HG02852 (cell line): ENCODE data around the gene RFX2.
"Not testable (repeated sequence)": the region's sequence is repeated elsewhere in the genome, so short reads cannot be mapped to it uniquely, and the experiment has no call there.

Experiments
- ATAC-seq: cut with Tn5 transposase; IDR thresholded peaks from one replicate; pipeline ENCODE4 v1.9.1; 2021; ENCODE audit warnings: mild to moderate bottlenecking, moderate library complexity; ENCODE audit not compliant: unreplicated experiment

RFX2 gene

DNA sequence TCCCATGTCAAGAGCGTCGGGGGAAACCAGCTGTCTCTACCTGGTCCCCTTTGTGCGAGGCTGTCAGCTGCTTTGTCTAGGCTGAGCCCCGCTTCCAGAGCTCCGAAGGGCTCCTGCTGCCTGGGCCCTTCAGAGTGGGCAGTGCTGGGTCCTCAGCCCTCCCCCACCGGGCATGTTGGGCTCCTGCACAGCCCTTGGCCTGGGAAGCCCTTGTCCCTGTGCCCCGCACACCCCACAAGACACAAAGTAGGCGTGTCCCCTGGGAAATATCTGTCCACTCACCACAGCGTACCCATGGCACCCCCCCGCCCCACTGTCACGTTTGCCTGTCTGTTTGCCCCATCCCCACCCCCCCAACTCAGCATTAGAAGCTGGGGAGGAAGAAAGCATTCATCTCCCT, 92.7 kb downstream of the RFX2 start:
- no peak for ATAC-seq

DNA sequence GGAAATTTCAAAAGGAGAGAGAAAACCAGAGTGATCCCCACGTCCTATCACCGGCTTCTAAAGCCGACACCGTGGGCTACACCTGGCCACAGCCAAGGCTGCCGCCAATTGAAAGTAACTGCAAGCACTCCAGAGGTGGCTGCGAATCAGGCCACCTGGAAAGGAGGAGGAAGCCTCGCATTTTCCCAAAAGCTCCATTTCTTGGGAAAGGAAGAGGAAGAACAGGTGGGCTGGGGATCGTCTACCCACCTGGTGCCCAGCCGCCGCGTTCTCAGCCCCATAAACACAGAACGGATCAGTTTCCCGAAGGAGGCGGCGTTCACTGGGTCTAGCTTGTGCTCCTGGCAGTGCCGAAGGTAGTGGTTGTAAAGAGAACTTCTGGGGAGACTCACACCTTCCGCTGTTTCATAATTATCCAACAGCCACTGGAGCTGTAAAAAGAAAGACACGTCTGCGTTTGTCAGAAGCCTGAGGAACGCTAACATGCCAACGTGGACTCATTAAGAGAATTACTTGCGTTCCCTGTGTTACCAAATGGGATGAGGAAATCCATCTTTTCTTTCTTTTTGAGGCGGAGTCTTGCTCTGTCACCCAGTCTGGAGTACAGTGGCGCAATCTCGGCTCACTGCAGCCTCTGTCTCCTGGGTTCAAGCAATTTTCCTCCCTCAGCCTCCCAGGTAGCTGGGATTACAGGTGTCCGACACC, 94.3 kb downstream of the RFX2 start:
- ATAC-seq, result no peak

DNA sequence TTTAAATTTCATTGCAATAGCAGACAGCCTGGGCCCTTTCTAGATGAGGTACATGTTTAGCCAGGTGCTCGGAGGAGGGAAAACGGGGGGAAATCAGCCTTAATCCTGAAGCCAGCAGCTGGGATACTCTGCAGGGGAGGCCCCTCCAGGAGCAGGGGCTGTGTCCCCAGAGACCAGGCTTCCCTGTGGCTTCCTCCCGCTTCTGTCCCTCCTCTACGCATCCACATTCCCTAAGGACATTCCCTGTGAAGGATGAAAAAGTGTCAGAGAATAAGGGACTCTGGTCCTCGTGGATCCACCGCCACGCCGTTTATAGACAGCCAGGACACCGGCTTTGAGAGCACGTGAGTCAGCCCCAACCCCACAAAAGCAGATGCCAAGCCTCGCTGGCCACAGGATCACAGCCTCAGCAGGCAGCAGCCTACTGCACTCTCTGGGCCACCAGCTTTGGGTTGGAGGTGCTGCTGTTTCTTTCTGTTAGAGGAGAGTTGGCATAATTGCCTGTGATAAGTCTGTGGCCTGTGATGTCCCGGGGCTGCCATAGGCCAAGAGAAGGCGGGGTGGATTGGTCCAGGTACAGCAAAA, 95.7 kb downstream of the RFX2 start:
- ATAC-seq, result no peak

DNA sequence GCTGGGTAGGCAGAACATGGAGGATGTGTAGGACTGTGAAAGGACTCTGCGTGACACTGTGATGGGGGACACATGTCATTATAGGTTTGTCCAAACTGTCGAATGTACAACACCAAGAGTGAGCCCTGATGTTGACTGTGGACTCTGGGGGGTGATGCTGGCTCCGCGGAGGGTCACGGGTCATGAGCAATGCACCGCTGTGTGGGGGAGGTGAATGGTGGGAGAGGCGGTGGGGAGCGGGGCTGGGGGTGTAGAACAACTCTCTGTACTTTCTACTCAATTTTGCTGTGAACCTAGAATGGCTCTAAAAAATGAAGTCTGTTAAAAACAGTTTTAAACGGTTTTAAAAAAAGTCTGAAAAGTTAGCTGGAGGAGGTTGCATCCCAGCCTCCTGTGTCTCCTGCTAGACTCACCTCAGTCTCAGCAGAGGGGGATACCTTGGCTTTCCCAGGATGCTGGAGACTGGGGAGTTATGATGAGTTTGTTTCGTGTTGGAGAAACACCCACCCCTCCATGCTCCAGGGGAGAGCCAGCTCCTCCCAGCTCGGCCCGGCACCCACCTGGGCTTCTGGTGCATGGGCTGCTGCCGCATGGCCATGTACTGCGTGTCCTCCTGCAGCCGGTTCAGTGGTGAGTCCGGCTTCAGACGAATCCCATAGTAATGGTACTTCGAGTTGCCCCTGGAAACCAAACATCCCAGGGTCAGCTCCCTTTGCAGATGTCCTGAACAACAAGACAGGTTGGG, 97.7 kb downstream of the RFX2 start:
- ATAC-seq, result no peak

DNA sequence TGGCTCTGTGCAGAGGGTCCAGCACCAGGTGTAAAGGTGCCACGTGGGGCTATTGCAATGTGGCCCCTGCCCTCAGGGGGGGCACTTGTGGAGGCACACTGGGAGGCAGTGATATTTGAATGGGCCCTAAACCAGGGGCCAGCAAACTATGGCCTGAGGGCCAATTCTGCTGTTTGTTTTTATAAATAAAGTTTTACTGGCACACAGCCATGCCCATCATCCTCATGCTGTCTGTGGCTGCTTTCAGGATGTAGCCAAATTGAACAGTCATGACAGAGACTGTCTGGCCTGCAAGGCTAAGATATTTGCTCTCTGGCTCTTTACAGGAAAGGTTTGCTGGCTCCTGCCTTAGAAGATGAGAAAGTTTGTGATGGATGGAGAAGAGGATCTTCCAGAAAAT, 98.5 kb downstream of the RFX2 start:
- no peak for ATAC-seq

DNA sequence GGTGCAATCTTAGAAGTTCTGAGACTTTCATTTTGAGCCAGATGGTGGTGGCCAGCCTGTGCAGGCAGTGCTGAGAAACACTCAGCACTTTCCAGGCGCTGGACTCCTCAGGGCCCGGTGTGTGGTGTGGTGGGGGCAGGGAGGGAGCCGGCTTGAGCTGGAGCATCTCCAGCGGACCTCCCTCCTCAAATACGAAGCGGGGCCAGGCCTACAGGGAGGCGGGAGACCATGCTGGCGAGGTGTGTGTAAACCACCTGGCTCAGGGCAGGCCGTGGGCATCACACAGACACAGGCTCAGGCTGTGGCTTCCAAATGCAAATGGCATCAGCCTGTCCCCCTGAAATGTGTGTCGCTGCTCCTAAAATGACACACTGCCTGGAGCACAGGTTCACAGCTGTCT, 99.1 kb downstream of the RFX2 start:
- no peak for ATAC-seq

DNA sequence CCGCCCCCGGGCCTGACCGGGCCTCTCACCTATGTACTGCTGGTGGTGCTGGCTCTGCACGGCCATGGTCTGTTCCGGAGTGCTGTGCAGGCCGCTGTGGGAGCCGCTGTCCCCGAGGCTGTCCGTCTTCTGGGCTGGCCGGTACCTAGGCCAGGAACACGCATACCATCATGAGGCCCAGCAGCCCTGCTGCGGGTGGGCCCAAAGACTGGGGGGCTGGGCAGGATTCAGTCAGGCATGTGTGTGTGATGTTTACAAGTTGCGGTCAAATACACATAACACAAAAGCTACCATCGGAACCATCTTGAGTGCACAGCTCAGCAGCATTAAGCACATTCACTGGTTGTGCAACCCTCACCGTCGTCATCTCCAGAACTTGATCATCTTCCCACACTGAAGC, 100.2 kb downstream of the RFX2 start:
- ATAC-seq, result no peak

DNA sequence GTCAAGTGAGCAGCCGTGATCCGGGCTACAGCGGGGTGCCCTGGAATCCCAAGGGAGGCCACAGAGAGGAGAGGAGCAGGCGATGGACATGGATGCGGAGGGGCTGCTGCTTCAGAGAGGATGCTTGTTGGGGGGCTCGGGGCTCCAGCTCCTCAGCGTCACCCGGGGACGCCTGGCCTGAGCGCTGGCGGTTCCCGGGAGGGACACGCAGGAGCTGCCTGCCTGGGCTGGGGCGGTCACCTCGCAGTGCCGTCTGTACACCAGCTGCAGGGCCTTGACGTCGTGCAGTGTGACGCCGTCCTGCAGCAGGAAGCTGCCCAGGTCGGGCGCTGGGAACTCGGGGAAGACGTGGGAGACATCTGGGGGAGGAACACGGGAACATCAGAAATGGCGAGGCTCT, 102.4 kb downstream of the RFX2 start:
- ATAC-seq, result no peak

DNA sequence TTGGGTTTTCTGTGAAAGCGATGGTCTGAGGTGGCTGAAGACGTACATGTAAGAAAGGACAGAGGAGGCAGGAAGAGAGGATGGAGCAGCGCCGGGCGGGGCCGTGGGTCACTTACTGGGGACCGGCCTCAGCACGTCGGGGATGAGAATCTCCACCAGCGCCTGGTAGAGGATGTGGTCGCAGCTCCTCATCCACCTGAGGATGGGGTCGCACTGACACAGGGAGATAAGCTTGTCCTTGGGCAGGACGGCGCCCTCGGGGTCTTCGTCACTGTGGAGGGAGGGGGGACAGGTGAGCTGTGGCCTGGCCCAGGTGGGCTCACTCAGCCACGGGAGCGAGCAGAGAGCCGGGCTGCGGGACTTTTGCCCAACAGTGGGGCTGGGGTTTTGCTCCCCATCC, 103.4 kb downstream of the RFX2 start:
- no peak for ATAC-seq

DNA sequence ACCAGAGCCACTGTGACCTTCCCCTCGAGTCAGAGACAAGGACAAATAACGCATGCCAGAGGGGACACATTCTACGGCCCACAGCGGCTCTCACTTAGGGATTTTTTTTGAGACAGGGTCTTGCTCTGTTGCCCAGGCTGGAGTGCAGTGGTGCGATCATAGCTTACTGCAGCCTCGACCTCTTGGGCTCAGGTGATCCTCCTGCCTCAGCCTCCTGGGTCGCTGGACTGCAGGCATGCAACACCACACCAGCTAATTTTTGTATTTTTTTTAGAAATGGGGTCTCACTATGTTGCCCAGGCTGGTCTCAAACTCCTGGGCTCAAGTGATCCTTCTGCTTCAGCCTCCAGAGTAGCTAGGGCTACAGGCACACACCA, 104.2 kb downstream of the RFX2 start:
- ATAC-seq, result not testable (repeated sequence)

DNA sequence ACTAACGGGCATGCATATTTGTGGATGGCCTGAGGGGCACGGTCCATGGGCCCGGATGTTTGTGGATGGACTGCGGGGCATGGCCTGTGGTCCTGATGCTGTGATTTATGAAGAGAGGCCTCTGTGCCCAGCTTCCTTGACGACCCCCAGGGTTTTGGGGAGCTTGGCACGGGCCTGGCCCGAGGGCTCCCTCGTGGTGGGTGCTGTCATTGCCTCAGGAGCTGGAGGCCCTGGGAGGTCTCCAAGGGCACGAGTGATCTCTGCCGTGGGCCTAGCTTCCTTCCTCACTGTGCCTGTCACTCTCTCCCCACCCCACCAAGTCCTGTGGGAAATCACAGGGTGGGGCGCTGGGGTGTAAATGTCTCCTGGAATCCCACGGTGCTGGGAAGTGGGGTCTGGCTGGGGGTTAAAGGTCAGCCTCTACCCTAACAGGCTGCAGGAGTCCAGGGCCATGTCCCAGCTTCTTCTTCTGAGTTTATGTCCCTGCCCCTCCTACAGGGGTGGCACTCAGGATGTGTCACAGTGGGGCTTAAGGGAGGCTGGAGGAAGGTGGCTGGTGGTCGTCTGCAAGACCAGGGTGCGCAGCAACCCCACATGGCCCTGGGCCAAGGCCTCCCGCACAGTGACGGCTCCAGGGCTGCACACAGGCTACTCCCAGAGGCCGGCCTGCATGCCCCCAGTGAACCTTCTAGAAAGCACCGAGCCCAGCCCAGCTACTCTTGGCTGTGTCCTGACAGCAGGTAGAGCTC, 104.8 kb downstream of the RFX2 start:
- no peak for ATAC-seq

DNA sequence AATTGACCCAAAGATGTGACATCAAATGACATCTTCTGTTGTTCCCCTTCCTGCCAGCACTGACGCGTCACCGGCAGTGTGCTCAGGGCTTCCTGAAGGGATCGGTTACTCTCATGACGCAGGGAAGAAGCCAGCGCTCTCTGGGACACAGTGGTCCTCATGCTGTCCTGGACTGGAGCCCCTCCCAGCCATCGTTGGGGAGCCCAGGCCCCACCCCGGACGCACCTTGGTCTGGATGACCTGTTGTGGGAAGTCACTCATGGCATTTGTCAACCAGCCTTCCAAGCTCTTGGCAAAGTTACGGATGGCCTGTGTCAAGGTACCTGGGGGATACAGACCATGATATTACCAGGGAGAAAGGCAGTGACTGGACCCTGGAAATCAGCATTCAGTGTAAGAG, 106.3 kb downstream of the RFX2 start:
- no peak for ATAC-seq

DNA sequence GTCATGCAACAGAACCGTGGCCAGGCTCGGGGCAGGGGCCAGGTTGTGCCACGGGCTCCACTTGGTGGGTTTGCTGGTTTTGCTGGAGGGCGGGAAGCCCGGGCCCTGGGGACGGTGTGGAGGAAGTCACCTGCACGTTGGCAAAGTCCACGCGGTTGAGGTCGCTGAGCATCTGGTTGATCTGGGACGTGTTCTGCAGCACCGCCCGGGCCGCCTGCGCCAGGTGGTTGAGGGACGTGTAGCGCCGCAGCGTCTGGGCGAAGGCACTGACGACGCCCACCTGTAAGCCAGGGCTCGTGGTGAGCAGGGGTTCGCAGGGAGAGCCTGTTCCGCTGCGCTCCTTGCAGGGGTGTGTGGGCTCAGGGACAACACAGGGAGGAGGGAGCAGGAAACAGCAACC, 107.7 kb downstream of the RFX2 start:
- ATAC-seq, result no peak

DNA sequence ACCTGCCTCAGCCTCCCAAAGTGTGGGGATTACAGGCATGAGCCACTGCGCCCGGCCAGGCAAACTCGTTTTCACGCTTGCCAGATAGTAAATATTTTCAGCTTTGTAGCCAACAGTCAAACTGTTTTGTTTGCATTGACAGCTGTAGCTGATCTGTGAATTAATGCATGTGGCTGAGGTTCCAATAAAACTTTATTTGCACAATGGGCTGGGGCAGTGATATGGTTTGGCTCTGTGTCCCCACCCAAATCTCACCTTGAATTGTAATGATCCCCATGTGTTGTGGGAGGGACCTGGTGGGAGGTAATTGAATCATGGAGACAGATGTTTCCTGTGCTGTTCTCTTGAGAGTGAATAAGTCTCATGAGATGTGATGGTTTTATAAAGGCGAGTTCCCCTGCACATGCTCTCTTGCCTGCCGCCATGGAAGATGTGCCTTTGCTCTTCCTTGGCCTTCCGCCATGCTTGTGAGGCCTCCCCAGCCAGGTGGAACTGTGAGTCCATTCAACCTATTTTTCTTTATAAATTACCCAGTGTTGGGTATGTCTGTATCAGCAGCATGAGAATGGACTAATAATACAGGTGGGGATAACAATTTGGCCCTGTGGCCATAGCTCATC, 110.0 kb downstream of the RFX2 start:
- ATAC-seq, result no peak

DNA sequence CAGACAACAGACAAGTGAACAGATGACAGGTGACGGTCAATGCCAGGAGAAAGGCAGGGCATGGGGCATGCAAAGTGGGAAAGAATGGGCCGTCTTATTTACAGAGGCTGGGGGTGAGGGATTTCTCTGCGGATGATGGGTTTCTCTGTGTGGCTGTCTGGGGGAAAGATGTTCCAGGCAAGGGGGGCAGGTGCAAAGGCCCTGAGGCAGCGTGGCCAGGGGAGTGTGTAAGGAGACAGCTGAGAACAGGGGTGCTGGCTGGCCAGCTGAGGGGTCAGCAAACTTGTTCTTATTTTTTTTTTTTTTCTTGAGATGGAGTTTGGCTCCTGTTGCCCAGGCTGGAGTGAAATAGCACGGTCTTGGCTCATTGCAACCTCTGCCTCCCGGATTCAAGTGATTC, 110.6 kb downstream of the RFX2 start:
- ATAC-seq, result no peak

DNA sequence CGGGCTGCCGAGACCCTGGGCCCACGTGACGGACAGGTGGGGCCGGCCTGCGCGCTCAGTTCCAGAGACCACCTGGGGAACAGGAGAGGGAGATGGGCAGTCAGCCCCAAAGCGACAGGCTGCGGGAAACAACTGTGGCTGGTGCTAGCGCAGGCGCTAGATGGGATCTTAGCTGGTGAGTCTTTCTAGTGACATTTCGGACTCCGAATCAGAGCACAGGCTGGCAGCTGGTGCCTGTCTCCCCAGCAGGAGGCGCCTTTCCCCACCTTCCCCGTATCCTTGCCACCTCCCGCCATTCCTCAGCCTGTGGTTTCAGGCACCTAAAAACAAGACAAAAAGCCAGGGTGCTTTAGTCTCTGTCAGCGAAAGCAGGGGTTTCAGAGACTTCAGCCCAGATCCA, 112.9 kb downstream of the RFX2 start:
- no peak for ATAC-seq

DNA sequence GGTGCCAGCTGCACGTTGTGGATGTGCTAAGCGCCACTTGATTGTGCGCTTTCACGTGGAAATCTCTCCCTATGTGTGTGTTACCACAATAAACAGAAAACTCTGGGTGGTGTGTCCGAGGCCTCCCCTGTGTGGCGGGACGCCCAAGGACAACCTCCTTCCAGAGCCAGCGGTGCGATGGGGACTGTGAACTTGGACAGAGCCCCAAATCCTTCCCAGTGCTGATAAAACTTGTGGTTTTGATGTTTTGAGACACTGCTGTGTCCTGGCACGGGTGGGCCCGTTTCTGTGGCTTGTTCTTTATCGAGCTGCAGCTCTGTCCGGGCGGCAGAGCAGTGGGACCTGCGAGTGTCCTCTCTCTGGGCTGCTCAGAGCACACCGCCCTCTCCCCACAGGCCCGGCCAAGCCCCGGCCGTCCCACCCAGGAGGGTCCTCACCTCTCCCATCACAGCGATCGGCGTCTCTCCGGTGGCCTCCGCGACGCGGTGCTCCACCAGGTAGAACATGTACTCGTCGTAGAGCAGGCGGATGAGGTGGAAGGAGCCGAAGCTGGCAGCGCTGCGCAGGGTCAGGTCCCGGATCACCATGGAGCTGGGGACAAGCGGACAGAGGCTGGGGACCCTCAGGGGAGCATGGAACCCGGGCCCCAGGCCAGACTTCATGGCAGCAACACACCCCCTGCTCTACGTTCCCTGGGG, 113.5 kb downstream of the RFX2 start:
- ATAC-seq, result no peak

DNA sequence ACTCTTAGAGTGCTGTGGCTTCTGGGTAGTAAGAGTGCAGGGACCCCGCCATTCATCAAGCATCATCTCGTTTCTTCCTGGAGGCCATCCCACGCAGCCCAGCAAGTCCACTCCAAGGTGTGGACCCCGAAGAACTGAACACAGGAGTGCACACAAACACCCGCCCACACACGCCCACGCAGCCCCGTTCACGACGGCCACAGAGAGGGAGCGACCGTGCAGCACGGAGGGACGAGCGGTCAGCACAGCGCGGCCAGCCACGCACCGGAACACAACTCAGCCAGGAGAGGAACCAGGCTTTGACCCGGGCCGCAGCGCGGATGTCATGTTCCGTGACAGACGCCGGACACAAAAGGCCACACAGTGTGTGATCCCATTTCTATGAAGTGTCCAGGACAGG, 114.2 kb downstream of the RFX2 start:
- ATAC-seq, result no peak

DNA sequence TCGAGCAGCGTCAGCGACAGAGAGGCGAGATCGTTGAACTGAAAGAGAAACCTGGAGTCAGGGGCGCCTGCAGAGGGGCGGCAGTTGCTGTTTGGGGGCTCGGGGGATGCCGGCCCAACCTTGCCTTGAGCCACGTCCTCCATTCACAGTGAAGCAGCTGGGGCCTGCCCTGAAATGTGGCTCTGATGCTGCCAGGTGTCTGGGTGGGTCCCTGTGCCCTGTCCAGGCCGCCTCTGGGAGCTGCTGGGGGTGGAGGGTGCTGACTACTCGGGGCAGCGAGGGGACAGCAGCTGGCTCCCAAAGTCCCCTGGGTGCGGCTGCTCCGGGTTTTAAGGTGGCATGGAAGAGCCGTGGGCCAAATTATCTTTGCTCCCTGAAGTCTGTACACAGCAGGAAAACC, 114.7 kb downstream of the RFX2 start:
- no peak for ATAC-seq

DNA sequence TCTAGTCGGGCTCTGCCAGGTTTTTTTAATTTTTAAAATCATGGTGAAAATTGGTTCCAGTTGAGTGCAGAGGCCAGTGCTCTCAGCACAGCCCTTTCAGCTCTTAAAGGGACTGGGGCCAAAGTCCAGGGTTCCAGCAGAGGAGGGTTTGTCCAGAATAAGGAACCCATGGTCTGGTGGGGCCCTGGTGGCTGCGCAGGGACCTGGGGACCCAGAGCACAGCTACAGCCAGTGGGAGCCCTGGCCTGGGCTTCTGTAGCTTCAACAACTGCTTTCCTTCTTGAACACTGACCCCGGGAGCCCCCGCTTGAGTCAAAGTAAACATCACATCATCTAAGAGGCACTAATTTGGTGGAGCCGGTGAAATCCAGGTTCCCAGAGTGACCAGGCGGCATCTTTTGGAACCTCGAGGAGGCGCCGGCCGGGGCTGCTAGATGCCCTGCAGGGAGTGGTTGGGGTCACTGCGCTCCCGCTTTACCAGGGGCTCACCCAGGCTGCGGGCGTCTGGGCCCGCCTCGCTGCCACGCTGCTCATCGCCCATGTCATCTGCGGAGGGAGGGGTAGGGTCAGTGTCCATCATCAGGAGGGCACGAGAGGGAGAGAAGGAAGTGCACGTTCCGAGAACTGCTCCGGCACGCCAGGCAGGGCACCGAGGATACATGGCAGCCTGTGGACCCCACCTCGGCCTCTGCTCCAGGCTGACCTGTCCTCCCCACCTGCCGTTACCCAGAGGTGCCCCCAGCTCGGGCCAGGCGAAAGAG, 115.7 kb downstream of the RFX2 start:
- ATAC-seq, result no peak
